ENCODE data around the gene MAPK4. TPM values are rescaled to one million over a fixed set of nuclear protein-coding genes. Genes with fewer than 3 reads are reported as not detected.

The MAPK4 gene
- total RNA-seq, 1 donor from 2014 or later, result 23.6 TPM

DNA sequence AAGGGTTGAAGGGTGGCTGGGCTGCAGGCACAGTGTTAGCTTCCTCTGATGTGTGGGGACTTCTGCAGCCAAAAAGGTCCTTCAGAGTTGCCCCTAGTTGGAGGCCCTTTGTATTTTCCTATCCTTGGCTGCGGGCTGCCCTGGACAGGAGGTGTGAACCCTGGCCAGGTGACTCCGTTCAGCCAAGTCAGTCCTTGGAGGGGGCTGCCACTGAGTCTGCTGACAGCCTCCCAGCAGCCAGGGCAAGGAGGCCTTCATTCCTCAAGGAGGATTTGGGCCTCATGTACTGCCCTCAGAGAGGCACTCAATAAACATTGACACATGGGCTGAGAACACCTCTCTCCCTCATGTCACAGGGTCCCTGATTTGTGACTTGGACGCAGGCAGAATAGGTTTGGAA lies 62.4 kb downstream of the MAPK4 start:
- FAIRE-seq, result no peak
- no peak for DNase-seq (ENCODE audit: low spot score in 2 of 2)

DNA sequence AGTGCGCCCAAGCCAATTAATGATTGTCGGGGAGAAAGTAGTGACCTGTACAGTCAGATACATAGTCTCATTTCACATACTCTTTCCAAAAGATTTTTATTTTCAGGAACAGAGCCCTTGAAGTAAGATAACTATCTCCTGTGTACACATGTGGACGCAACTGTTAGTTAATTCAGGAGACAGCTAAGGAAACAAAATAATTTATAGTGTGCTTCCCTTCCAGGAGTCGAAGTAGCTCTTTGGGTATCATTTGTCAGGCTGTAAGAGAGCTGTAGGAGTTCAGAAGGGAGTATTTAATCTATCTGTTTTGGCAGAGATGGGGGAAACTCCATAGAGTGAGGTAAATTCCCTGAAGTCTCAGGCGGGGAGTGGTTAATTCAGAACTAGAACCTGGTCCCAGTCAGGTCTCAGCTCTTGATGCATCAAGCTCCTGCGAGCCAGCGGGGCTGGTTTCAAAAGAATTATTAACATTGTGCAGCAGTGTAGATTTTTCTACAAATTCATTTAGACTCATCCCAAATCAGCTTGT lies 63.0 kb downstream of the MAPK4 start:
- DNase-seq (ENCODE audit: low spot score in 2 of 2) (no peak), FAIRE-seq (no peak)

DNA sequence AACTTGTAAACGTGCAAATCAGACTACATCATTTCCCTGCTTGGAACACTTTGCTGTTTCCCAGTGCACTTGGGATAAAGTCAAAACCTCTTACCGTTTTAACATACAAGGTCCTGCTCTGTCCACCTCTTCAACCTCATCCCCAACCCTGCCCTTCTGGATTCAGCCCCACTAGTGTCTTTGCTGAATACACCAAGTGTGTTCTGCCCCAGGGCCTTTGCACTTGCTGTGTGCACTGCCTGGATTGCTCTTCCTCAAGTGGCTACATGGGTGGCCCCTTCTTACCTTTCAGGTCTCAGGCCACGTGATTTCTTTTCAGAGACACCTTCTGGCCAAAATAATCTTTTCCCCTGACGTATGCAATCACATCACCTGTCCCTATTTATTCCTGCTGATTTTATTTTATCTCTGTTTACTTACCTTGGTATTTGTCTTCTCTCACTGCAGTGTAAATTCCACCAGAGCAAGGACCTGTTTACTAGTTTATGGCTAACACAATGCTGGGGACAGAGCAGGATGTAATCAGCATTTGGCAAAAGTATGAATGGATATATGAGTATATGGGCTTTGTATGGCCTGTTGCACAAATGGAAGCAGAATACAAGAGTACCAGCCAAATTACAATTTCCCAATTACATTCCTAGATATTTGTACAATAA lies 63.9 kb downstream of the MAPK4 start:
- no peak for DNase-seq (ENCODE audit: low spot score in 2 of 2)
- no peak for FAIRE-seq

- FAIRE-seq (no peak), DNase-seq (ENCODE audit: low spot score in 2 of 2) (no peak)
Measured at GRCh38 chr18:50624981-50625380, 65.1 kb downstream of the MAPK4 start.

- FAIRE-seq, result no peak
Measured at GRCh38 chr18:50626317-50626716, 66.4 kb downstream of the MAPK4 start.

GRCh38 chr18:50627594-50628532 lies 68.0 kb downstream of the MAPK4 start:
- no peak for FAIRE-seq

More at GRCh38 chr18:50626317-50626716, 66.4 kb downstream of the MAPK4 start:
- DNase-seq (ENCODE audit: low spot score in 2 of 2), result no peak

DNA sequence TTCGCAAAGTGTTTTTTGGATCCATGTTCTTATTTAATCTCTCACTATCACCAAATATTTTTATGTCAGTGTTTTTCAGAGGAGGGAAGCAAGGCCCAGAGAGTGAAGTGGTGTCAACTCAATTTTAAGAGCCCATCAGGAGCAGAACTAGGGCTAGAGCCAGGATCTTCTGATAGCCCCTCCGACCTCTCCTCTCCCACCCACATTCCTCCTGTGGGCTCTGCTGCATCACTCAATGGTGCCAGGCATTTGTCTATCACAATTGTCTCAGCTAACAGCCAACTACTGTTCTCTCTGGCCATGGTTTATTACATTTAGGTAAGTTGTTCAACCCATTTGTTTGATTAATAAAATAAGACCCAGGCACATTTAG lies 68.6 kb downstream of the MAPK4 start:
- FAIRE-seq, result no peak
- DNase-seq (ENCODE audit: low spot score in 2 of 2), result no peak

More at GRCh38 chr18:50627594-50628532, 68.0 kb downstream of the MAPK4 start:
- DNase-seq (ENCODE audit: low spot score in 2 of 2), result no peak

DNA sequence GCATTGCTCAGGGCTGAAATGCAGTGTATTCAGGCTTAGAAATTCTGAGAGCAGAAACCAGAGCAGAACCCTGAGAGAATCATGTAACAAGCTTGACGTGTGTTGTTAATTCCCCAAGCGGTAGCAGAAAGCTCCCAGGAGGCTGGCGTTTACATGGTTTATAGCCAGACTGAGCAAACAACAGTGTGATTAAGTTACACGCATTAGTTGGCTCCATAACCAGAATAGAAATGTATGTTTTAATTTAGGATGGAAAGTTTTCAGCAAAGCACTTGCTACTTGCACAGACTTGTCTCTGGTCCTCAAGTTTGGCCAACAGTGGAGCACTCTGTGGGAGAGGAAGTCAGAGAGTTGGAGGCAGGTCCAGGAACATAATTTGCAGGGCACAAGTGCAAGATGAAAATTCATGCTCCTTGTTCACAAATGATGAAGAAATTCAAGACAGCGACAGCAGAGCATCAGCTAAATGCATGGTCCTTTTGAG lies 69.3 kb downstream of the MAPK4 start:
- DNase-seq (ENCODE audit: low spot score in 2 of 2) (no peak), FAIRE-seq (no peak)

DNA sequence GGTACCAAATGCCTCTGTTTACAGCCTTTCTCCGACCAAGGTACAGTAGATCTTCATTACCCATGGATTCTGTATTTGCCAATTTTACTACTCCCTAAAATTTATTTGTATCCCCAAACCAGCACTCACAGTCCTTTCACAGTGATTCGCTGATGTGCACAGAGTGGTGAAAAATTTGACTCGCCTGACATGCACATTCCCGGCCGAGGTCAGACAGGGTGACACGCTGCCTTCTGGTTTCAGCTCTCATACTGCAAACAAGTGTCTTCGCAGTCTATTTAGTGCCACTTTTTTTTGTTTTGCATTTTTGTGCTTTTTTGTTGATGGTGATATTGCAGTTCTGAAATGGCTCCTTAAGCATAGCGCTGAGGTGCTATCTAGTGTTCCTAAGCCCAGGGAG lies 71.0 kb downstream of the MAPK4 start:
- DNase-seq (ENCODE audit: low spot score in 2 of 2) (no peak), FAIRE-seq (no peak)

DNA sequence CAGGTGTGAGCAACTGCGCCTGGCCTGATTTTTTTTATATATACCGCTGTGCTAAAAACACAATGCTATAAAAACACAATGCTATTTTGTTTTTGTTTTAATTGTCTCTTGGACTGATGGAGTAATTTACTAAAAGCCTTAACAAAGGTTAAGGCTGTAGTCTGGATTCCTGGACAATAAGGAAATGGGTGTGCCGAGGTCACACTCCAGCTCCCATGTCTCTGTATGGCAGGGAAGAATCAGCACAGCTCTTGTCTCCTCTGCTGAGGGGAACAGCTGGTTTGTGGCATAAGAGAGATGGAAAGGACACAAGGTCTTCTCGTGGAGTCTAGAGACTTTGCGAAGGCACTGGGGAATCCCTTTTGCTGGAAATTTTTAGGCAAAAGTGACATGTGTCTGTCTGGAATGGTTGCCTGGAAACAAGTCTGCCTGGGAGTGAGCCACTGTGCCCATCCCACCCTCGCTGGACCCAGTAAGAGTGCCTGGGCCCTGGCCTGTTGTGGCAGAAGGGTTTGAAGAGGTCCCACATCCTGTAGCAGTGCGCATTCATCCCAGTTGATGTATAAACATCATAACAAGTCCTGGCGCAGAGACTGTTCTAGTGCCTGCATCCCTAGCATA lies 73.1 kb downstream of the MAPK4 start:
- FAIRE-seq, result no peak

DNA sequence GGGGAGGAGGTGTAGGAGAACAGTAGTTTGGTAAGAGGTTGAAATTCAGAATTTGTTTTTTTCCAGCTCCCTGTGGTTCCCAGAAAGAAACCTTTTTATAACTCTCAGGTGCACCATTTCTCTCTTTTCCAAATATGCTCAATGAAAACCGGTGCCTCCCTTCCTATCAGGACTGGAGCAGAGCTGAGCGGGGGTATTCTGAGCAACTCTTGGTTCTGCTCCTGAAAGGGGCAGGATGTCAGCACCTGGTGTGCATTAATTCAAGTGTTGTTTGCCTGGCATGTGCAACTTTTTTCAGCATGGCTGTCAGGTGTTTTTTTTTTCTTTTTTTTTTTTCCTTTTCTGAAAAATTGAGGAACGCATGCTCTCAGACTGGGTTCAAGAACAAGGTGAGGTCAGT lies 74.1 kb downstream of the MAPK4 start:
- DNase-seq (ENCODE audit: low spot score in 2 of 2), result no peak
- FAIRE-seq, result no peak

More for the DNA sequence above, 73.1 kb downstream of the MAPK4 start:
- no peak for DNase-seq (ENCODE audit: low spot score in 2 of 2)

- FAIRE-seq (no peak), DNase-seq (ENCODE audit: low spot score in 2 of 2) (no peak)
Measured at GRCh38 chr18:50636366-50637057, 76.6 kb downstream of the MAPK4 start.

GRCh38 chr18:50638016-50638883 lies 78.4 kb downstream of the MAPK4 start:
- DNase-seq (ENCODE audit: low spot score in 2 of 2) (no peak), FAIRE-seq (no peak)

DNA sequence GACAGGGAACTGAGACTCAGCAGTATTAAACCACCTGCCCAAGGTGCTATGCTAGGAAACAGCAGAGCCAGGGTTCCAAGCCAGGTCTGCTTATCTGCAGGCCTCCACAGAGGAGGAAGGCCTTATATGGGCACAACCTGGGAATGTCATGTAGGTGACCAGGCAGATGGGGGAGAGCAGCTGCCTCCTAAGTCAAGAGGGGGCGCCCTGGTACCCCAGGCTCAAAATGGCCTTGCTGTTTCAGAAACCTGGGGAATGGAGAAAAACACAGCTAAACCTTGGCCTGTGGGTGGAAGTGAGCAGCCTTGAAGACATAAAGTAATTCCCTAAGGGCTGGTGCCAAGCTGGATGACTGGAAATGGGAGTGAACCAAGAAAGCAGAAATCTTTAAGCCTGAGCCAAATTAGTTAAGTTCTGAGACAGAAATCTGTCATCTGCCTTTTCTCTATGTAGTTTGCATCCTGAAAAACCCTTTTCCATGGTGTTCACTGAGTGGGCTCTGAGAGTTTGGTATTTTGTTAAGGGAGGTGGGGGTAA lies 79.1 kb downstream of the MAPK4 start:
- FAIRE-seq, result no peak
- DNase-seq (ENCODE audit: low spot score in 2 of 2), result no peak

GRCh38 chr18:50639711-50640110 lies 79.8 kb downstream of the MAPK4 start:
- DNase-seq (ENCODE audit: low spot score in 2 of 2) (no peak), FAIRE-seq (no peak)

- FAIRE-seq, result no peak
- no peak for DNase-seq (ENCODE audit: low spot score in 2 of 2)
Measured at GRCh38 chr18:50642439-50642838, 82.6 kb downstream of the MAPK4 start.

DNA sequence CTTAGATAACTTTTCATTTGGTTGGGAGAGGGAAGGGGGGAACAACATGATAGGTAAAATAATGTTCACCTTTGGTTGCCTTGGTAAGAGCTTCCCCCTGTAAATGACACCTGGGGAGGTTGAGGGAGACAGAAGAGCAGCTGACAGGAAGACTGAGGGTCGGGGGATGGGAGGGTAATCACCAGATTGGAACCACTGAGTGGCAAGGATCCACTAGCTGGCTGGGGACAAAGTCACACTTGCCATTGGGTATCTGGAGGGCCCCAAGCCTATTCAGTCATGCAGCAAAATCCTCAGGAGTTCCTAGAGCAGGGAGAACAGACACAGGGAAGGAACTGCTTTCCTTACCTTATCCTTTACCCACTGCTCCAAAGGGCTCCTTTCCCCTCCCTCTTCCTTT lies 84.3 kb downstream of the MAPK4 start:
- FAIRE-seq (no peak), DNase-seq (ENCODE audit: low spot score in 2 of 2) (no peak)

- no peak for DNase-seq (ENCODE audit: low spot score in 2 of 2)
- no peak for FAIRE-seq
Measured at GRCh38 chr18:50644807-50645206, 84.9 kb downstream of the MAPK4 start.

DNA sequence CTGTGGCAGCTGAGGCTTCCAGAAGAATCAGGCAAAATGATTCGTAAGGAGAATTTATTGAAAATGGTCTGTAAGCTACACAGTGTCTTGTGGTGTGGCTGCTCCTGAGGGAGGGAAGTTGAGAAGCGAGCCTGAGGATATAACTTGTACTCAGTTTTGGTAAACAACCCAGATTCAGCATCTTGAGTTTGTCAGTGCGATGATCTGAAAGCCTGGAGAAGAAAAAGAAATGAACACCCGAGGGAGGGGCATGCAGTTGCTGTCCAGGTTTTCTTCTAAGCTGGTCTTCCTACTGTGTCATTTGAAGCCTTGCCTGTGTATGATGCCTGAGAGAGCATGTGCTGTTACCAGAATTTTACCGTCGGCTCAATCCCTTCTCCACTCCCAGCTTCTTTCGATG lies 87.3 kb downstream of the MAPK4 start:
- DNase-seq (ENCODE audit: low spot score in 2 of 2), result no peak

More for the DNA sequence above, 87.3 kb downstream of the MAPK4 start:
- FAIRE-seq, result no peak
